ENCODE results near the gene THOC6.

DNA sequence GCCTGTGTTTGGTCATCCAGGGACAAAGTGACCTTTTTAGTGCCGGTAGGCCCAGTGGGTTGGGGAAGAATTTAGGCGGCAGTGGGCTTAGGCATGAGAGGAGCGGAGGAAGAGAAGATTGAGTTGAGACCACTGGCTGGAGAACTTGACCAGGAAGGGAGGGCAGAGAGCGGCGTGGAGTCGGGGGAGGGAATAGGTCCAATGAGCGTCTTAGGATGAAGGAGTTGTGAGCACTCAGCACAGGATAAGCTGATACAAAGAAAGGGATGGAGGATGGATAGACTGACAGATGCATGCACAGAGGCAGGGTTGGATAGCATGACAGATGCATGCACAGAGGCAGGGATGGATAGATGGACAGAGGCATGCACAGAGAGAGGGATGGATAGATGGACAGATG is 49.6 kb downstream of the THOC6 start:
- TF ChIP-seq EZH2phosphoT487 (IDR thresholded peaks at IDR 0.05; ENCODE audit: borderline replicate concordance, low read depth, low read length), result no peak
- TF ChIP-seq, protein P1, sequence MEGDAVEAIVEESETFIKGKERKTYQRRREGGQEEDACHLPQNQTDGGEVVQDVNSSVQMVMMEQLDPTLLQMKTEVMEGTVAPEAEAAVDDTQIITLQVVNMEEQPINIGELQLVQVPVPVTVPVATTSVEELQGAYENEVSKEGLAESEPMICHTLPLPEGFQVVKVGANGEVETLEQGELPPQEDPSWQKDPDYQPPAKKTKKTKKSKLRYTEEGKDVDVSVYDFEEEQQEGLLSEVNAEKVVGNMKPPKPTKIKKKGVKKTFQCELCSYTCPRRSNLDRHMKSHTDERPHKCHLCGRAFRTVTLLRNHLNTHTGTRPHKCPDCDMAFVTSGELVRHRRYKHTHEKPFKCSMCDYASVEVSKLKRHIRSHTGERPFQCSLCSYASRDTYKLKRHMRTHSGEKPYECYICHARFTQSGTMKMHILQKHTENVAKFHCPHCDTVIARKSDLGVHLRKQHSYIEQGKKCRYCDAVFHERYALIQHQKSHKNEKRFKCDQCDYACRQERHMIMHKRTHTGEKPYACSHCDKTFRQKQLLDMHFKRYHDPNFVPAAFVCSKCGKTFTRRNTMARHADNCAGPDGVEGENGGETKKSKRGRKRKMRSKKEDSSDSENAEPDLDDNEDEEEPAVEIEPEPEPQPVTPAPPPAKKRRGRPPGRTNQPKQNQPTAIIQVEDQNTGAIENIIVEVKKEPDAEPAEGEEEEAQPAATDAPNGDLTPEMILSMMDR (conservative IDR thresholded peaks at IDR 0.05; ENCODE audit: low read length), result no peak

All from OCI-LY7 (cell line).